GM11168 (cell line): ENCODE results near the gene NHS.
"Not testable (repeated sequence)": the region's sequence is repeated elsewhere in the genome, so short reads cannot be mapped to it uniquely, and the experiment has no call there.

Experiments used
- in situ Hi-C: fragments of 300-500 bp; cut with MboI; formaldehyde crosslinking; loops from one replicate; pipeline ENCODE4 v1.12.0; 2022; ENCODE audit warnings: low sequenced_read_pairs; ENCODE audit not compliant: unreplicated experiment

The NHS gene

GRCh38 chrX:17484592-17484991, 109.6 kb downstream of the NHS start:
- in situ Hi-C loops = no loop called here

GRCh38 chrX:17485391-17485790, 110.4 kb downstream of the NHS start:
- in situ Hi-C loops = no loop called here

GRCh38 chrX:17488036-17488435, 113.0 kb downstream of the NHS start:
- in situ Hi-C loops = no loop called here

- in situ Hi-C loops = no loop called here
Measured at GRCh38 chrX:17494216-17494615, 119.2 kb downstream of the NHS start.

- in situ Hi-C loops = no loop called here
Measured at GRCh38 chrX:17495052-17495451, 120.1 kb downstream of the NHS start.

- in situ Hi-C loops = no loop called here
Measured at GRCh38 chrX:17496407-17496806, 121.4 kb downstream of the NHS start.

GRCh38 chrX:17497193-17497592, 122.2 kb downstream of the NHS start:
- in situ Hi-C loops = no loop called here

GRCh38 chrX:17499512-17499911, 124.5 kb downstream of the NHS start:
- in situ Hi-C loops = no loop called here

GRCh38 chrX:17500145-17500579, 125.2 kb downstream of the NHS start:
- in situ Hi-C loops = no loop called here

GRCh38 chrX:17501746-17502145, 126.7 kb downstream of the NHS start:
- in situ Hi-C loops = no loop called here

GRCh38 chrX:17506352-17506751, 131.4 kb downstream of the NHS start:
- in situ Hi-C loops = not testable (repeated sequence)

GRCh38 chrX:17511556-17511955, 136.6 kb downstream of the NHS start:
- in situ Hi-C loops = no loop called here

- in situ Hi-C loops = no loop called here
Measured at GRCh38 chrX:17519358-17519757, 144.4 kb downstream of the NHS start.

GRCh38 chrX:17520016-17520615, 145.1 kb downstream of the NHS start:
- in situ Hi-C loops = no loop called here

GRCh38 chrX:17521871-17522693, 147.1 kb downstream of the NHS start:
- in situ Hi-C loops = no loop called here

- in situ Hi-C loops = no loop called here
Measured at GRCh38 chrX:17525266-17525665, 150.3 kb downstream of the NHS start.

GRCh38 chrX:17525762-17526555, 151.0 kb downstream of the NHS start:
- in situ Hi-C loops = no loop called here

GRCh38 chrX:17527135-17527701, 152.2 kb downstream of the NHS start:
- in situ Hi-C loops = no loop called here

GRCh38 chrX:17527922-17528321, 152.9 kb downstream of the NHS start:
- in situ Hi-C loops = no loop called here

GRCh38 chrX:17529151-17529745, 154.2 kb downstream of the NHS start:
- in situ Hi-C loops = no loop called here
